ENCODE data around the gene LRWD1. TPM values are rescaled to one million over a fixed set of nuclear protein-coding genes. Genes with fewer than 3 reads are reported as not detected.

The LRWD1 gene
- total RNA-seq, 1 experiment from 2014 or later = 48.5 TPM

DNA sequence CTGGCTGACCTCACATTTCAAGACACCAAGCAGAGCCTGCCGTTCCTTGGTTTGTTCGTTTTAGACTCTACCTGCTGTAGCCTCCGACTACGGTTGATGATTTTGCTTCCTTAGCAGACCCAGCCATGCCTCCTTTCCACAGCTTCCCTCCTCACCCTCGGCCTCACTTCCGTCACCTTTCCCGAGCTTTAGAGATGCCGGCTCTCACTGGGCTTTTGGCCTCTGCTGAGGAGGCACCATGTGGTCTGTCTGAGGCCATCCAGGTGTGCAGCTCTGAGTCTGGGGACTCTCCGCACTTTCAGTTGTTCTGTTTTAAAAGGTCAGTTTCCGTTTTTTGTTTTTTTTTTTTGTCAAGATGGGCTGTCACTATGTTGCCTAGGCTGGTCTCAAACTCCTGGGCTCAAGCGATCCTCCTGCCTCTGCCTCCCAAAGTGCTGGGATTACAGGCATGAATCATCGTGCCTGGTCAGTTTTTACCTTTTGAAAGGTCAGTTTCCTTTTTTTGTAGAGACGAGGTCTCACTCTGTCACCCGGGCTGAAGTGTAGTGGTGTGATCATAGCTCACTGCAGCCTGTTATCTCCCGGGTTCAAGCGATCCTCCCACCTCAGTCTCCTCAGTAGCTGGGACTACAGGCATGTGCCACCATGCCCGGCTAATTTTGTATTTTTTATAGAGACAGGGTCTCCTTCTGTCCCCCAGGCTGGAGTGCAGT, 19.7 kb upstream of the LRWD1 start:
- intact Hi-C loops (cut with micrococcal nuclease; ENCODE audit: unreplicated experiment) = no loop called here
- no TSS peak for BruUV-seq (replicated peaks)
- CTCF ChIA-PET = no interaction called here
- no peaks in the 10 kb centered on the region for H3K27me3 ChIP-seq (replicated peaks; ENCODE audit: insufficient read depth, low read depth, low read length, poor library complexity)
- DNase-seq (ENCODE audit: low spot score) = no peak
- H3K36me3 ChIP-seq (ENCODE audit: insufficient read depth, low read length, poor library complexity, severe bottlenecking) = no peaks in the 10 kb centered on the region
- H3K4me3 ChIP-seq (ENCODE audit: low read depth, low read length, poor library complexity, severe bottlenecking) = no peak overlapping the region
- POLR2A ChIA-PET (ENCODE audit: low non-redundant PET) = no interaction called here
- TF ChIP-seq EZH2 (IDR thresholded peaks at IDR 0.05; ENCODE audit: borderline replicate concordance, low read depth, low read length, poor library complexity, severe bottlenecking) (no peak), CTCF (conservative IDR thresholded peaks at IDR 0.05; ENCODE audit: low read depth, low read length) (no peak)
- no peak overlapping the region for H3K27ac ChIP-seq (ENCODE audit: low read depth, low read length, poor library complexity, severe bottlenecking)
- no peaks in the 10 kb centered on the region for H3K9me3 ChIP-seq (ENCODE audit: low read depth, low read length, poor library complexity, severe bottlenecking)
- no peaks in the 10 kb centered on the region for H3K4me1 ChIP-seq (ENCODE audit: insufficient read depth, low read length, poor library complexity, severe bottlenecking)

- no peak overlapping the region for H3K4me3 ChIP-seq (ENCODE audit: low read depth, low read length, poor library complexity, severe bottlenecking)
- H3K36me3 ChIP-seq (ENCODE audit: insufficient read depth, low read length, poor library complexity, severe bottlenecking) = no peaks in the 10 kb centered on the region
- H3K27me3 ChIP-seq (replicated peaks; ENCODE audit: insufficient read depth, low read depth, low read length, poor library complexity) = no peaks in the 10 kb centered on the region
- no peaks in the 10 kb centered on the region for H3K4me1 ChIP-seq (ENCODE audit: insufficient read depth, low read length, poor library complexity, severe bottlenecking)
- no peak for TF ChIP-seq EZH2 (IDR thresholded peaks at IDR 0.05; ENCODE audit: borderline replicate concordance, low read depth, low read length, poor library complexity, severe bottlenecking)
- no peak for TF ChIP-seq CTCF (conservative IDR thresholded peaks at IDR 0.05; ENCODE audit: low read depth, low read length)
- H3K27ac ChIP-seq (ENCODE audit: low read depth, low read length, poor library complexity, severe bottlenecking) = no peak overlapping the region
- H3K9me3 ChIP-seq (ENCODE audit: low read depth, low read length, poor library complexity, severe bottlenecking) = no peaks in the 10 kb centered on the region
- ChIA-PET POLR2A (ENCODE audit: low non-redundant PET) (no interaction called here), CTCF (no interaction called here)
- no peak for DNase-seq (ENCODE audit: low spot score)
- intact Hi-C loops (cut with micrococcal nuclease; ENCODE audit: unreplicated experiment) = no loop called here
- BruUV-seq (replicated peaks) = no TSS peak
Measured at GRCh38 chr7:102445674-102446071, 19.1 kb upstream of the LRWD1 start.

- BruUV-seq (replicated peaks) = no TSS peak
Measured at GRCh38 chr7:102446387-102447156, 18.2 kb upstream of the LRWD1 start.

More at GRCh38 chr7:102446387-102447156, 18.2 kb upstream of the LRWD1 start:
- TF ChIP-seq CTCF (conservative IDR thresholded peaks at IDR 0.05; ENCODE audit: low read depth, low read length) (no peak), EZH2 (IDR thresholded peaks at IDR 0.05; ENCODE audit: borderline replicate concordance, low read depth, low read length, poor library complexity, severe bottlenecking) (no peak)
- H3K4me3 ChIP-seq (ENCODE audit: low read depth, low read length, poor library complexity, severe bottlenecking) = no peak overlapping the region
- H3K27ac ChIP-seq (ENCODE audit: low read depth, low read length, poor library complexity, severe bottlenecking) = no peak overlapping the region
- no peaks in the 10 kb centered on the region for H3K27me3 ChIP-seq (replicated peaks; ENCODE audit: insufficient read depth, low read depth, low read length, poor library complexity)
- no peaks in the 10 kb centered on the region for H3K36me3 ChIP-seq (ENCODE audit: insufficient read depth, low read length, poor library complexity, severe bottlenecking)
- CTCF ChIA-PET = no interaction called here
- H3K9me3 ChIP-seq (ENCODE audit: low read depth, low read length, poor library complexity, severe bottlenecking) = no peaks in the 10 kb centered on the region
- DNase-seq (ENCODE audit: low spot score) = no peak
- intact Hi-C loops (cut with micrococcal nuclease; ENCODE audit: unreplicated experiment) = no loop called here
- POLR2A ChIA-PET (ENCODE audit: low non-redundant PET) = no interaction called here
- H3K4me1 ChIP-seq (ENCODE audit: insufficient read depth, low read length, poor library complexity, severe bottlenecking) = no peaks in the 10 kb centered on the region

Measured in A673 (cell line).